Measurements from ENCODE around the gene ZNF354C.
A peak's percentile ranks its signal among the peaks of the same experiment; 100 is the strongest.
"Not testable (repeated sequence)": the region's sequence is repeated elsewhere in the genome, so short reads cannot be mapped to it uniquely, and the experiment has no call there.

ZNF354C gene

GRCh38 chr5:179060116-179061008, at the start of gene ZNF354C:
Gene ZNF354C, plus strand, starts transcription at chr5:179060373. Its CDS starts 1,696 bp downstream, at chr5:179062069.
- DNase-seq (ENCODE audit: low read depth): peak; percentile 53

- DNase-seq (ENCODE audit: low read depth): peak; percentile 70
Measured at GRCh38 chr5:179023528-179024189, 36.5 kb upstream of the ZNF354C start, which contains the start of gene ZNF879. Gene ZNF879, plus strand, starts transcription at chr5:179023804. Its CDS starts 1,201 bp downstream, at chr5:179025005.

GRCh38 chr5:179033004-179033580, 27.1 kb upstream of the ZNF354C start:
- no peak for DNase-seq (ENCODE audit: low read depth)

- no peak for DNase-seq (ENCODE audit: low read depth)
Measured at GRCh38 chr5:179044765-179045164, 15.4 kb upstream of the ZNF354C start.

- DNase-seq (ENCODE audit: low read depth): no peak
Measured at GRCh38 chr5:179051784-179052183, 8.4 kb upstream of the ZNF354C start.

GRCh38 chr5:179054036-179054785, 6.0 kb upstream of the ZNF354C start:
- no peak for DNase-seq (ENCODE audit: low read depth)

- DNase-seq (ENCODE audit: low read depth): no peak
Measured at GRCh38 chr5:179054876-179055275, 5.3 kb upstream of the ZNF354C start.

- no peak for DNase-seq (ENCODE audit: low read depth)
Measured at GRCh38 chr5:179055436-179055835, 4.7 kb upstream of the ZNF354C start.

- DNase-seq (ENCODE audit: low read depth): no peak
Measured at GRCh38 chr5:179055841-179056240, 4.3 kb upstream of the ZNF354C start.

- DNase-seq (ENCODE audit: low read depth): no peak
Measured at GRCh38 chr5:179061025-179061424, 852 bp downstream of the ZNF354C start.

GRCh38 chr5:179065703-179066102, 5.5 kb downstream of the ZNF354C start:
- no peak for DNase-seq (ENCODE audit: low read depth)

- no peak for DNase-seq (ENCODE audit: low read depth)
Measured at GRCh38 chr5:179079165-179079987, 19.2 kb downstream of the ZNF354C start.

- no peak for DNase-seq (ENCODE audit: low read depth)
Measured at GRCh38 chr5:179080724-179081123, 20.6 kb downstream of the ZNF354C start.

- DNase-seq (ENCODE audit: low read depth): no peak
Measured at GRCh38 chr5:179089502-179089901, 29.3 kb downstream of the ZNF354C start.

GRCh38 chr5:179101282-179101681, 41.1 kb downstream of the ZNF354C start:
- not testable (repeated sequence) for DNase-seq (ENCODE audit: low read depth)

GRCh38 chr5:179110528-179110927, 50.4 kb downstream of the ZNF354C start:
- DNase-seq (ENCODE audit: low read depth): no peak

GRCh38 chr5:179111267-179112207, 51.4 kb downstream of the ZNF354C start:
- no peak for DNase-seq (ENCODE audit: low read depth)

- no peak for DNase-seq (ENCODE audit: low read depth)
Measured at GRCh38 chr5:179112469-179113142, 52.4 kb downstream of the ZNF354C start.

- no peak for DNase-seq (ENCODE audit: low read depth)
Measured at GRCh38 chr5:179113143-179113530, 53.0 kb downstream of the ZNF354C start.
